GM18517 (cell line): ENCODE data around the gene HOMER1.

Experiments used
- ATAC-seq: cut with Tn5 transposase; IDR thresholded peaks from one replicate; pipeline ENCODE4 v1.9.1; 2021; ENCODE audit warnings: mild to moderate bottlenecking, moderate library complexity; ENCODE audit not compliant: unreplicated experiment

HOMER1 gene

GRCh38 chr5:79329453-79329852, 184.5 kb downstream of the HOMER1 start:
- no peak for ATAC-seq
